SU-DHL-6 (cell line): Measurements from ENCODE around the gene E2F6.

ENCODE experiments used
- H2AFZ ChIP-seq: fragments of 200-600 bp; sonication (generic); 2 replicates; pipeline ENCODE4 v1.6.1; 2014; ENCODE audit warnings: low read depth, mild to moderate bottlenecking, moderate library complexity, mixed read lengths, antibody characterized with exemption, low read length; ENCODE audit not compliant: severe bottlenecking
- H3F3A ChIP-seq: fragments of 200-600 bp; shearing (Covaris generic); 2 replicates; pipeline ENCODE4 v1.6.0; 2016; ENCODE audit warnings: antibody characterized with exemption, mild to moderate bottlenecking; ENCODE audit not compliant: insufficient read depth
- H3K27ac ChIP-seq: fragments of 200-600 bp; sonication (generic); 2 replicates; pipeline ENCODE4 v1.5.1; 2016; ENCODE audit warnings: low read depth, mild to moderate bottlenecking, low read length, moderate library complexity, mixed read lengths
- H3K27me3 ChIP-seq: fragments of 200-600 bp; sonication (generic), shearing (Covaris generic); 2 replicates; pipeline ENCODE4 v1.6.0; 2014; ENCODE audit warnings: mild to moderate bottlenecking, low read length
- H3K36me3 ChIP-seq: fragments of 200-600 bp; sonication (generic); 2 replicates; pipeline ENCODE4 v1.6.1; 2014; ENCODE audit warnings: mild to moderate bottlenecking, low read length, mixed read lengths
- H3K4me2 ChIP-seq: fragments of 300-600, 200-600 bp; shearing (Covaris generic), sonication (generic); 2 replicates; pipeline ENCODE4 v1.6.0; 2014; ENCODE audit warnings: low read length, low read depth, mild to moderate bottlenecking; ENCODE audit not compliant: poor library complexity, severe bottlenecking
- H3K4me3 ChIP-seq: fragments of 200-600 bp; sonication (generic); 2 replicates; pipeline ENCODE4 v1.5.1; 2014; ENCODE audit warnings: antibody characterized with exemption, low read length, mild to moderate bottlenecking, mixed read lengths; ENCODE audit not compliant: insufficient read depth, poor library complexity, severe bottlenecking
- H3K79me2 ChIP-seq: fragments of 200-600 bp; sonication (generic); 2 replicates; pipeline ENCODE4 v1.6.1; 2014; ENCODE audit warnings: mild to moderate bottlenecking, low read length, moderate library complexity; ENCODE audit not compliant: insufficient read depth
- H3K9ac ChIP-seq: fragments of 200-600 bp; sonication (generic); 2 replicates; pipeline ENCODE4 v1.7.0; 2014; ENCODE audit warnings: mild to moderate bottlenecking, low read length
- H3K9me2 ChIP-seq: fragments of 200-600 bp; sonication (generic); replicated peaks from 2 replicates; pipeline ENCODE4 v1.6.1; 2014; ENCODE audit warnings: low read length; ENCODE audit not compliant: insufficient read depth
- H3K9me3 ChIP-seq: fragments of 200-600 bp; sonication (generic); 2 replicates; pipeline ENCODE4 v1.6.1; 2014; ENCODE audit warnings: low read length, mixed read lengths; ENCODE audit not compliant: insufficient read depth
- H4K20me1 ChIP-seq: fragments of 200-600 bp; sonication (generic); 2 replicates; pipeline ENCODE4 v1.6.1; 2014; ENCODE audit warnings: low read depth, mild to moderate bottlenecking, antibody characterized with exemption, low read length, moderate library complexity, mixed read lengths
- EZH2phosphoT487 ChIP-seq: fragments of 200-600 bp; sonication (generic), shearing (Covaris generic); conservative IDR thresholded peaks from 2 replicates; pipeline ENCODE4 v1.6.1; 2018; ENCODE audit warnings: mild to moderate bottlenecking, antibody characterized with exemption, low read length, moderate library complexity, mixed read lengths
- TF ChIP-seq, protein P1 (sequence below): fragments of 200-600 bp; sonication (generic); IDR thresholded peaks from one replicate; pipeline ENCODE4 v1.5.1; 2017; ENCODE audit warnings: antibody characterized with exemption, mild to moderate bottlenecking, low read length, moderate library complexity; ENCODE audit not compliant: insufficient read depth, poor library complexity, severe bottlenecking

E2F6 gene

DNA sequence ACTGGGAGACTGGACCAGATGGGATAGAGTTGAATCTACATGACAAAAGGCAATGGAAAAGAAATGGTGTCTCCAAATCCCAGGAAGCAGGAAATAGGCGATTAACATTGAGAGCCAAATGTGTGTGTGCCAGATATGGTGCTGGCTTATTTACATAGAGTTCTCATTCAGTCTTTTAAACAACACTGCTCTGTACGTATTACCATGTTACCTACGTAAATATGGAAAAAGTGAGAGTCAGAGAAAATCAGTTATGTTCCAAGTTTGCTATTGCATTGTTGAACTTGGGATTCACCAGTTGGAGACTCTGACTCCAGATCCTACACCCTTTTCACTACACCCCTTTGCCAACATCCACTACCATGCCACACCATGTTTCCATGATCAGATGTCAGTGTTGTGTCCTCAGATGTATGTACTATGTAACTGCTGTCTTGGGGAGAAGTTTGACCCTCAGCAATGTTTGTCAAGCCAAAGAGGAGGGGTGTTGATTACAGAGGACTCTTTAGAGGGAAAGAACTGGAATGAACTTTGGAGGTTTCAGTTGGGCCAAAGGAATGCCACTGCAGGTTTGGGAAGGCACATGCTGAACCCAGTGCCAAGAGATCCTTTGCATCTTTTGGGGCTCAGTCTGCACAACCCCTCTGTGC lies 48.2 kb upstream of the E2F6 start:
- no peak overlapping the region for H3K4me2 ChIP-seq

GRCh38 chr2:11513319-11513718 lies 47.4 kb upstream of the E2F6 start:
- no peaks in the 10 kb centered on the region for H3F3A ChIP-seq
- no peak overlapping the region for H3K4me3 ChIP-seq
- no peaks in the 10 kb centered on the region for H3K36me3 ChIP-seq
- H3K79me2 ChIP-seq: no peaks in the 10 kb centered on the region
- no peaks in the 10 kb centered on the region for H4K20me1 ChIP-seq
- no peak overlapping the region for H3K4me2 ChIP-seq
- no peaks in the 10 kb centered on the region for H3K27me3 ChIP-seq
- no peak overlapping the region for H3K27ac ChIP-seq
- no peaks in the 10 kb centered on the region for H3K9me3 ChIP-seq
- no peak overlapping the region for H2AFZ ChIP-seq
- H3K9ac ChIP-seq: no peak overlapping the region
- no peaks in the 10 kb centered on the region for H3K9me2 ChIP-seq
- TF ChIP-seq EZH2phosphoT487: no peak
- TF ChIP-seq, protein P1, sequence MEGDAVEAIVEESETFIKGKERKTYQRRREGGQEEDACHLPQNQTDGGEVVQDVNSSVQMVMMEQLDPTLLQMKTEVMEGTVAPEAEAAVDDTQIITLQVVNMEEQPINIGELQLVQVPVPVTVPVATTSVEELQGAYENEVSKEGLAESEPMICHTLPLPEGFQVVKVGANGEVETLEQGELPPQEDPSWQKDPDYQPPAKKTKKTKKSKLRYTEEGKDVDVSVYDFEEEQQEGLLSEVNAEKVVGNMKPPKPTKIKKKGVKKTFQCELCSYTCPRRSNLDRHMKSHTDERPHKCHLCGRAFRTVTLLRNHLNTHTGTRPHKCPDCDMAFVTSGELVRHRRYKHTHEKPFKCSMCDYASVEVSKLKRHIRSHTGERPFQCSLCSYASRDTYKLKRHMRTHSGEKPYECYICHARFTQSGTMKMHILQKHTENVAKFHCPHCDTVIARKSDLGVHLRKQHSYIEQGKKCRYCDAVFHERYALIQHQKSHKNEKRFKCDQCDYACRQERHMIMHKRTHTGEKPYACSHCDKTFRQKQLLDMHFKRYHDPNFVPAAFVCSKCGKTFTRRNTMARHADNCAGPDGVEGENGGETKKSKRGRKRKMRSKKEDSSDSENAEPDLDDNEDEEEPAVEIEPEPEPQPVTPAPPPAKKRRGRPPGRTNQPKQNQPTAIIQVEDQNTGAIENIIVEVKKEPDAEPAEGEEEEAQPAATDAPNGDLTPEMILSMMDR: no peak

More for the DNA sequence above, 48.2 kb upstream of the E2F6 start:
- Histone ChIP-seq H3K36me3 (no peaks in the 10 kb centered on the region), H3K79me2 (no peaks in the 10 kb centered on the region), H4K20me1 (no peaks in the 10 kb centered on the region), H3K9me3 (no peaks in the 10 kb centered on the region), H3K27me3 (no peaks in the 10 kb centered on the region), H3K9ac (no peak overlapping the region), H3K27ac (no peak overlapping the region), H2AFZ (no peak overlapping the region), H3F3A (no peaks in the 10 kb centered on the region), H3K9me2 (no peaks in the 10 kb centered on the region), H3K4me3 (no peak overlapping the region)
- TF ChIP-seq, protein P1: no peak
- no peak for TF ChIP-seq EZH2phosphoT487

DNA sequence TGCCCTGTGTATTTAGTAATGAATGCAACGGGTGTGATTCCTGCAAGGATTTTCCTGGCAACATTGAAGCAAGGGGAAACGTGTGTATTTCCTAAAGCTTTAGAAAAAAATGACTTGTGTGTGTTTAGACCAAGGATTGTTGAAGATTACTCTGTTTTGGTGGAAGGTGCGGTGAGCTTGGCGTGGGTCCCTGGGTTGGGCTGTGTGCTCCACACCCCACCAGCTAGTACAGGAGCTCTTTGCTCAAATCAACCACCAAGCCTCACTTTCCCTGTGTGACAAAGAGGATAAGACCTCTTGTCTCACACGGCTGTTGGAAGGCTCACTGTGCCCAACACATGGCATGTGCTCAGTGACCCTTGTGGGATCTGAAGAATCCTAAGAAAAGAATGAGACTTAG lies 46.5 kb upstream of the E2F6 start:
- Histone ChIP-seq H3K4me3 (no peak overlapping the region), H3F3A (no peaks in the 10 kb centered on the region), H3K36me3 (no peaks in the 10 kb centered on the region), H3K27me3 (no peaks in the 10 kb centered on the region), H3K27ac (no peak overlapping the region), H3K9me3 (no peaks in the 10 kb centered on the region), H2AFZ (no peak overlapping the region), H3K9ac (no peak overlapping the region), H3K9me2 (no peaks in the 10 kb centered on the region), H3K79me2 (no peaks in the 10 kb centered on the region), H4K20me1 (no peaks in the 10 kb centered on the region), H3K4me2 (no peak overlapping the region)
- no peak for TF ChIP-seq EZH2phosphoT487
- TF ChIP-seq, protein P1: no peak
